OCI-LY7 (cell line): ENCODE measurements around the gene MED10. TPM values are rescaled to one million over a fixed set of nuclear protein-coding genes. Genes with fewer than 3 reads are reported as not detected.

Experiments used
- BruUV-seq: library from RNA; stranded (reverse); fragments of 400-500 nt; replicated peaks from 2 replicates; lab custom pipeline; 2021; lab: Mats Ljungman, UMichigan
- CTCF ChIA-PET: fragments of 300-600 bp; sonication (Branson Sonifier 250); formaldehyde crosslinking; loops from one replicate; lab custom pipeline; 2022; ENCODE audit warnings: antibody characterized with exemption; ENCODE audit not compliant: unreplicated experiment; lab: Charles Lee
- POLR2A ChIA-PET: fragments of 300-600 bp; sonication (Branson Sonifier 250); formaldehyde crosslinking; loops from one replicate; lab custom pipeline; 2022; ENCODE audit warnings: antibody characterized with exemption; lab: Charles Lee
- DNase-seq: peaks from one replicate; pipeline ENCODE4 v3.0.0-alpha.2; 2015; ENCODE audit warnings: low spot score
- H2AFZ ChIP-seq: fragments of 200-600 bp; sonication (generic), shearing (Covaris generic); 2 replicates; pipeline ENCODE4 v1.6.1; 2014; ENCODE audit warnings: mild to moderate bottlenecking, antibody characterized with exemption, low read length, moderate library complexity
- H3K27ac ChIP-seq: fragments of 200-600 bp; sonication (generic); 2 replicates; pipeline ENCODE4 v1.5.1; 2014; ENCODE audit warnings: mixed run types, low read depth, mild to moderate bottlenecking, moderate library complexity, low read length, inconsistent platforms; ENCODE audit not compliant: poor library complexity, severe bottlenecking
- H3K36me3 ChIP-seq: fragments of 200-600 bp; sonication (generic); 2 replicates; pipeline ENCODE4 v1.6.1; 2014; ENCODE audit warnings: mild to moderate bottlenecking, antibody characterized with exemption, low read length, moderate library complexity, mixed read lengths; ENCODE audit not compliant: insufficient read depth
- H3K4me1 ChIP-seq: fragments of 200-600 bp; sonication (generic); 2 replicates; pipeline ENCODE4 v1.5.1; 2014; ENCODE audit warnings: mild to moderate bottlenecking, low read length; ENCODE audit not compliant: insufficient read depth, poor library complexity, severe bottlenecking
- H3K4me2 ChIP-seq: fragments of 200-600 bp; sonication (generic); 2 replicates; pipeline ENCODE4 v1.6.1; 2014; ENCODE audit warnings: mild to moderate bottlenecking, low read length
- H3K4me3 ChIP-seq: fragments of 200-600 bp; sonication (generic); 2 replicates; pipeline ENCODE4 v1.5.1; 2014; ENCODE audit warnings: mild to moderate bottlenecking, low read depth, low read length; ENCODE audit not compliant: poor library complexity, severe bottlenecking
- H3K79me2 ChIP-seq: fragments of 200-600 bp; sonication (generic); 2 replicates; pipeline ENCODE4 v1.6.1; 2016; ENCODE audit warnings: low read depth, mild to moderate bottlenecking, low read length, moderate library complexity, mixed read lengths; ENCODE audit not compliant: insufficient read depth
- H3K9me2 ChIP-seq: fragments of 200-600 bp; sonication (generic); 2 replicates; pipeline ENCODE4 v1.6.1; 2016; ENCODE audit warnings: mild to moderate bottlenecking, low read length, mixed read lengths; ENCODE audit not compliant: insufficient read depth
- H3K9me3 ChIP-seq: fragments of 200-600 bp; sonication (generic); 2 replicates; pipeline ENCODE4 v1.6.1; 2014; ENCODE audit warnings: mild to moderate bottlenecking, mixed run types, low read length, mixed read lengths
- H4K20me1 ChIP-seq: fragments of 200-600 bp; sonication (generic); 2 replicates; pipeline ENCODE4 v1.6.1; 2014; ENCODE audit warnings: mild to moderate bottlenecking, antibody characterized with exemption, low read length, moderate library complexity, mixed read lengths; ENCODE audit not compliant: insufficient read depth
- EZH2phosphoT487 ChIP-seq: fragments of 200-600 bp; sonication (generic); IDR thresholded peaks from 2 replicates; pipeline ENCODE4 v1.6.1; 2018; ENCODE audit warnings: low read depth, borderline replicate concordance, mild to moderate bottlenecking, mixed run types, antibody characterized with exemption, low read length, moderate library complexity, mixed read lengths
- intact Hi-C: fragments of 100-400 bp; cut with micrococcal nuclease; formaldehyde crosslinking; loops from one replicate; pipeline ENCODE4 v1.10.0; 2022; ENCODE audit not compliant: unreplicated experiment
- total RNA-seq, 2 experiments: library from RNA; depleted of rRNA in 1 of 2; stranded (reverse); fragments of >200 nt in 1 of 2; shearing (Covaris generic) in 1 of 2; gene quantifications; 2 replicates each; pipeline ENCODE4 v1.2.3, GENCODE V29; 2014 to 2022
- TF ChIP-seq, protein P1 (sequence below): fragments of 200-600 bp; sonication (generic); conservative IDR thresholded peaks from 2 replicates; pipeline ENCODE4 v1.5.1; 2014; ENCODE audit warnings: mild to moderate bottlenecking, antibody characterized with exemption, low read length, moderate library complexity, mixed read lengths

Gene MED10
- total RNA-seq, 2 experiments from 2014 or later = 16.2 to 47.3 TPM

DNA sequence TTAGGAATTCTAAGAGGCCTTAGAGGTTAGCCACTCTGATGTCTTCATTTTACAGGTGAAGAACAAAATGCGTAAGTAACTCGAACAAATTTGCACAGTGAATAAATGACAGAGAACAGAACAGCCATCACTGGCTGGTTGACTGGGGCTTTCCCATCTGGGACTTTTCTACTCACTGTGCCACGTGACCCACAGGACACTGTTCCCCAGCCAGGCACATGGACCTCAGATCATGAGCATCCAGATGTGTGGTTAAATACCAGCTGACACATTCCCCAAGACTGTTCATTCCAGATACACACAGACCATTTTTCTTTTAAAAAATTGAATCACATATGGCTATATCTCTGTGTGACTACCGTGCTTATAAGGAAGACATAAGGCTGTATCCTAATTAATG lies 25.8 kb upstream of the MED10 start:
- Histone ChIP-seq H3K4me1 (no peaks in the 10 kb centered on the region), H4K20me1 (no peaks in the 10 kb centered on the region), H3K36me3 (no peaks in the 10 kb centered on the region), H3K79me2 (no peaks in the 10 kb centered on the region), H2AFZ (no peak overlapping the region), H3K27ac (no peak overlapping the region), H3K4me2 (no peak overlapping the region), H3K9me3 (no peaks in the 10 kb centered on the region), H3K9me2 (no peaks in the 10 kb centered on the region), H3K4me3 (no peak overlapping the region)
- POLR2A ChIA-PET = no interaction called here
- CTCF ChIA-PET = no interaction called here
- no peak for DNase-seq
- TF ChIP-seq, protein P1, sequence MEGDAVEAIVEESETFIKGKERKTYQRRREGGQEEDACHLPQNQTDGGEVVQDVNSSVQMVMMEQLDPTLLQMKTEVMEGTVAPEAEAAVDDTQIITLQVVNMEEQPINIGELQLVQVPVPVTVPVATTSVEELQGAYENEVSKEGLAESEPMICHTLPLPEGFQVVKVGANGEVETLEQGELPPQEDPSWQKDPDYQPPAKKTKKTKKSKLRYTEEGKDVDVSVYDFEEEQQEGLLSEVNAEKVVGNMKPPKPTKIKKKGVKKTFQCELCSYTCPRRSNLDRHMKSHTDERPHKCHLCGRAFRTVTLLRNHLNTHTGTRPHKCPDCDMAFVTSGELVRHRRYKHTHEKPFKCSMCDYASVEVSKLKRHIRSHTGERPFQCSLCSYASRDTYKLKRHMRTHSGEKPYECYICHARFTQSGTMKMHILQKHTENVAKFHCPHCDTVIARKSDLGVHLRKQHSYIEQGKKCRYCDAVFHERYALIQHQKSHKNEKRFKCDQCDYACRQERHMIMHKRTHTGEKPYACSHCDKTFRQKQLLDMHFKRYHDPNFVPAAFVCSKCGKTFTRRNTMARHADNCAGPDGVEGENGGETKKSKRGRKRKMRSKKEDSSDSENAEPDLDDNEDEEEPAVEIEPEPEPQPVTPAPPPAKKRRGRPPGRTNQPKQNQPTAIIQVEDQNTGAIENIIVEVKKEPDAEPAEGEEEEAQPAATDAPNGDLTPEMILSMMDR = no peak
- no peak for TF ChIP-seq EZH2phosphoT487
- BruUV-seq = no TSS peak
- intact Hi-C loops = no loop called here

DNA sequence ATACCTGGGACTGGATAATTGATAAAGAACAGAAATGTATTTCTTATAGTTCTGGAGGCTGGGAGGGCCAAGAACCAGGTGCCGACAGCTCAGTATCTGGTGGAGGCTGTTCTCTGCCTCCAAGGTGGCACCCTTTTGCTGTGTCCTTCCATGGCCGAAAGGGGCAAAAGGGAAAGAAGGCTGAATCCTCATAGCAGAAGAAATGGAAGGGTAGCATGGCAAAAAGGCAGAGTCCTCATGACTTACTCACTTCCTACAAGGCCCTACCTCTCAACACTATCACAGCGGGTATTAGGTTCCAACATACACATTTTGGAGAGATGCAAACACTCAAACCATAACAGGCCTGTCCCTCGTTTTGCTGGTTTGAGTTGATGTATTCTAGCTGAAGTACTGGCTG lies 25.1 kb upstream of the MED10 start:
- Histone ChIP-seq H3K4me3 (no peak overlapping the region), H2AFZ (no peak overlapping the region), H3K4me1 (no peaks in the 10 kb centered on the region), H3K9me2 (no peaks in the 10 kb centered on the region), H4K20me1 (no peaks in the 10 kb centered on the region), H3K79me2 (no peaks in the 10 kb centered on the region), H3K27ac (no peak overlapping the region), H3K9me3 (no peaks in the 10 kb centered on the region), H3K4me2 (no peak overlapping the region), H3K36me3 (no peaks in the 10 kb centered on the region)
- ChIA-PET POLR2A (no interaction called here), CTCF (no interaction called here)
- no peak for DNase-seq
- no TSS peak for BruUV-seq
- intact Hi-C loops = no loop called here
- no peak for TF ChIP-seq EZH2phosphoT487
- TF ChIP-seq, protein P1 = no peak

DNA sequence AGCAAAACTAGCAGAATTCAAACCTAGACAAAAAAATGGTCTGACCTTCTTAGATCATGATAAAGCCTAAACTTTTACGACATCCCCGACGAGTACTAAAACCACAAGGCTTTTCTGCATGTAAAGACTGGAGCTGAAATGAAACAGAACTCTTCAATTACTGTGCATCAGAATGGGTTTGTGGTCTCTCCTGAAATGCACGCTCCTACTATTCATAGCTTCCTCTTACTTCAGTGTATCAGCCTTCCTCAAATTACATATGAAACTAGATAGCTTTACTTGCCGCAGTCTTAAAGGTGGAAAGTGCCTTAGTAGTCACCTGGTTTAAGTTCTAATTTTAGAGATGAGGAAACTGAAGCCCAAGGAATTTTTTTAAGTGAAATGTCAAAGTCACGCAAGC lies 24.6 kb upstream of the MED10 start:
- no peaks in the 10 kb centered on the region for H3K9me3 ChIP-seq
- POLR2A ChIA-PET = no interaction called here
- no TSS peak for BruUV-seq

More for the DNA sequence above, 24.6 kb upstream of the MED10 start:
- H3K27ac ChIP-seq = no peak overlapping the region
- intact Hi-C loops = no loop called here
- no peaks in the 10 kb centered on the region for H3K36me3 ChIP-seq
- no peak for DNase-seq
- H3K4me3 ChIP-seq = no peak overlapping the region
- no peaks in the 10 kb centered on the region for H3K9me2 ChIP-seq
- no peaks in the 10 kb centered on the region for H3K4me1 ChIP-seq
- H2AFZ ChIP-seq = no peak overlapping the region
- TF ChIP-seq, protein P1 = no peak
- no peak for TF ChIP-seq EZH2phosphoT487
- CTCF ChIA-PET = no interaction called here
- H3K4me2 ChIP-seq = no peak overlapping the region
- no peaks in the 10 kb centered on the region for H3K79me2 ChIP-seq
- H4K20me1 ChIP-seq = no peaks in the 10 kb centered on the region
